Left lung (tissue), 10 donors: Measurements from ENCODE around the gene LAT. TPM values are rescaled to one million over a fixed set of nuclear protein-coding genes. Genes with fewer than 3 reads are reported as not detected.
"Not testable (repeated sequence)": the region's sequence is repeated elsewhere in the genome, so short reads cannot be mapped to it uniquely, and the experiment has no call there.

Experiments used
- ATAC-seq: fragments of 200-7000 bp; cut with Tn5 transposase; one replicate; pipeline ENCODE4 v1.9.1; 2020; ENCODE audit warnings: moderate library complexity
- DNase-seq, 4 donors: peaks; one replicate each; pipeline ENCODE4 v3.0.0-alpha.2; 2013 to 2020
- H3K27ac ChIP-seq, 2 donors: fragments of 200-600 bp; sonication (generic) in 1 of 2; one replicate each; pipeline versions ENCODE4 v1.5.0 to v1.8.0; 2020 to 2021
- H3K27me3 ChIP-seq, 2 donors: fragments of 200-600 bp; sonication (generic) in 1 of 2; one replicate each; pipeline versions ENCODE4 v1.5.0 to v1.8.0; 2020 to 2021
- H3K36me3 ChIP-seq, 2 donors: fragments of 200-600 bp; sonication (generic) in 1 of 2; one replicate each; pipeline versions ENCODE4 v1.5.0 to v1.8.0; 2020 to 2021
- H3K4me1 ChIP-seq, 2 donors: fragments of 200-600 bp; one replicate each; pipeline ENCODE4 v1.8.0; 2021
- H3K4me3 ChIP-seq, 2 donors: fragments of 200-600 bp; sonication (generic) in 1 of 2; one replicate each; pipeline versions ENCODE4 v1.5.0 to v1.8.0; 2020 to 2021; ENCODE audit warnings: mild to moderate bottlenecking in 1 of 2
- H3K9me3 ChIP-seq, 2 donors: fragments of 200-600 bp; sonication (generic) in 1 of 2; one replicate each; pipeline versions ENCODE4 v1.5.0 to v1.8.0; 2020 to 2021
- CTCF ChIP-seq, 2 donors: fragments of 200-600 bp; sonication (generic) in 1 of 2; IDR thresholded peaks; one replicate each; pipeline versions ENCODE4 v1.5.0 to v1.8.0; 2021; ENCODE audit warnings: antibody characterized with exemption in 2 of 2
- intact Hi-C, 2 donors: fragments of 100-400 bp; cut with DNase I; formaldehyde crosslinking; loops; one replicate each; pipeline versions ENCODE4 v1.11.2 to v1.14.2; 2022
- polyA plus RNA-seq, 6 donors: library from polyadenylated mRNA; unstranded; fragments of 120-200 nt; gene quantifications; one replicate each; pipeline ENCODE4 v1.2.1, GENCODE V29; 2013; ENCODE audit not compliant: insufficient read length in 6 of 6
- total RNA-seq, 2 donors: library from RNA; stranded (reverse); fragmentation: NEBNext Ultra II Directional; extraction: Animal tissue kit (Norgen Biotek cat#: 25700); gene quantifications; one replicate each; pipeline ENCODE4 v1.2.1, GENCODE V29; 2021
- donor health status: DM: no; HTN: yes; CAD: no.
- donor health status: DM: no; HTN: no; CAD: no.

LAT gene
- total and polyA plus RNA-seq, 8 donors = 5.1 to 14.0 (median 7.0) TPM

- Histone ChIP-seq H3K4me1 (no peaks in the 10 kb centered on the region), H3K4me3 (no peak overlapping the region), H3K9me3 (peaks cover 0 to 2% of the 10 kb centered on the region in 2 donors), H3K36me3 (peaks cover 0 to 42% of the 10 kb centered on the region in 2 donors), H3K27ac (no peak overlapping the region), H3K27me3 (no peaks in the 10 kb centered on the region)
- ATAC-seq (no peak), DNase-seq (no peak)
- TF ChIP-seq CTCF (IDR thresholded peaks at IDR 0.05) = no peak
- intact Hi-C loops = no loop called here
These were observed 6.8 kb downstream of the LAT start for GRCh38 chr16:28991687-28992086.

GRCh38 chr16:28992496-28992895, 7.6 kb downstream of the LAT start:
- DNase-seq (no peak), ATAC-seq (no peak)

DNA sequence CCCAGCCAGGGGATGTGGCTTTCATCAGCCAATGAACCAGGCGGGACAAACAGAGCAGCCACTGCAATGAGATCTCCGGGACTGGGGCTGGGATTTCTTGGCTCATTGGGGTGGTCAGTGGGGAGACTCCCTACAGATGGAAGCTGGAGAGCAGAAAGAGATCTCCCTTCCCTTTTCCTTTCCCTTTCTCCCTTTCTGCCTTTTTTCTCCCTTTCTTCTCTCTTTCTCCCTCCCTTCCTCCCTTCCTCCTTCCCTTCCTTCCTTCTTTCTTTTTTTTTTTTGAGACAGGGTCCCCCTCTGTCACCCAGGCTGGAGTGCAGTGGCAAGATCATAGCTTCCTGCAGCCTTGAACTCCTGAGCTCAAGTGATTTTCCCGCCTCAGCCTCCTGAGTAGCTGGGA, 14.0 kb downstream of the LAT start:
- no peak for ATAC-seq
- Histone ChIP-seq H3K27me3 (no peaks in the 10 kb centered on the region), H3K4me3 (no peak overlapping the region), H3K9me3 (no peaks in the 10 kb centered on the region), H3K4me1 (no peaks in the 10 kb centered on the region), H3K36me3 (no peaks in the 10 kb centered on the region), H3K27ac (no peak overlapping the region)
- intact Hi-C loops = no loop called here
- TF ChIP-seq CTCF (IDR thresholded peaks at IDR 0.05) = no peak
- DNase-seq = no peak

More at GRCh38 chr16:28992496-28992895, 7.6 kb downstream of the LAT start:
- H3K9me3 ChIP-seq = no peaks in the 10 kb centered on the region
- no peak overlapping the region for H3K4me3 ChIP-seq
- H3K27me3 ChIP-seq = no peaks in the 10 kb centered on the region
- H3K27ac ChIP-seq = no peak overlapping the region
- no peaks in the 10 kb centered on the region for H3K4me1 ChIP-seq
- peaks cover 0 to 34% of the 10 kb centered on the region in 2 donors for H3K36me3 ChIP-seq
- intact Hi-C loops = no loop called here
- no peak for TF ChIP-seq CTCF (IDR thresholded peaks at IDR 0.05)

DNA sequence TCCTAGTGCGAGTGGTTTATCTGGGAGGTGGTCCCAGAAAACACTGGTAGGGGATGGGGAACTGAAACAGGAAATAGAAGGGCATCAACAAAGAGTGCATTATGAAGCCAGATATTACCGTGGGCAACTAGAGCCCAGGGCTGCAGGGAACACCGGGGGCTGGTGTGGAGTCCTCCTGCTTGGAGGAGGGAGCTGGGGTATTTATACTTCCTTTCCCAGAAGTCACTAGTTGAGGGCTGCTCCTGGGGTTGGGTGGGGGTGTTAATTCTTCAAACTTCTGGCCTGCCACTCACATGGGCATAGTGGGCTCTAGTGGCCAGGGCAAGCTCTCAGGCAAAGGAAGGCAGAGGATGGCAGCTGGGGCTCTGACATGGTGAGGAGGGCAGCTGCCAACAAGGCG, 14.7 kb downstream of the LAT start:
- intact Hi-C loops = no loop called here
- Histone ChIP-seq H3K4me1 (no peaks in the 10 kb centered on the region), H3K4me3 (no peak overlapping the region), H3K9me3 (no peaks in the 10 kb centered on the region), H3K36me3 (no peaks in the 10 kb centered on the region), H3K27ac (no peak overlapping the region), H3K27me3 (no peaks in the 10 kb centered on the region)
- no peak for TF ChIP-seq CTCF (IDR thresholded peaks at IDR 0.05)
- ATAC-seq (no peak), DNase-seq (no peak)

DNA sequence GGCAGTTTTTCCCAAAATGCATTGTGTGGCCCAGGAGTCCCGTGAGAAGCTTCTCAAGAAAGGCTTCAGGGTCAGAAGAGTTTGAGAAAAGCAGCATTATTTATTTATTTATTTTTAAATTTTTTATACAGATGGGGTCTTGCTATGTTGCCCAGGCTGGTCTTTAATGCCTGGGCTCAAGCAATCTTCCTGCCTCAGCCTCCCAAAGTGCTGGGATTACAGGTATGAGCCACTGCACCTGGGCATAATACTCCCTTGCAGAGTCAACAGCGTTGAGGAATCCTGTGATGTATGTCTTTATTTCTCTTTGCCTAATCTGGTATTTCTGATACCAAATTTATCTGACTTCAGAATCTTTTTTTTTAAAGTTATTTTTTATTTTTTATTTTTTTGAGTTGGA, 15.2 kb downstream of the LAT start:
- no peak for TF ChIP-seq CTCF (IDR thresholded peaks at IDR 0.05)
- intact Hi-C loops = no loop called here
- Histone ChIP-seq H3K4me1 (no peaks in the 10 kb centered on the region), H3K27me3 (no peaks in the 10 kb centered on the region), H3K4me3 (no peak overlapping the region), H3K9me3 (no peaks in the 10 kb centered on the region), H3K36me3 (no peaks in the 10 kb centered on the region), H3K27ac (no peak overlapping the region)
- ATAC-seq = no peak
- DNase-seq = no peak

DNA sequence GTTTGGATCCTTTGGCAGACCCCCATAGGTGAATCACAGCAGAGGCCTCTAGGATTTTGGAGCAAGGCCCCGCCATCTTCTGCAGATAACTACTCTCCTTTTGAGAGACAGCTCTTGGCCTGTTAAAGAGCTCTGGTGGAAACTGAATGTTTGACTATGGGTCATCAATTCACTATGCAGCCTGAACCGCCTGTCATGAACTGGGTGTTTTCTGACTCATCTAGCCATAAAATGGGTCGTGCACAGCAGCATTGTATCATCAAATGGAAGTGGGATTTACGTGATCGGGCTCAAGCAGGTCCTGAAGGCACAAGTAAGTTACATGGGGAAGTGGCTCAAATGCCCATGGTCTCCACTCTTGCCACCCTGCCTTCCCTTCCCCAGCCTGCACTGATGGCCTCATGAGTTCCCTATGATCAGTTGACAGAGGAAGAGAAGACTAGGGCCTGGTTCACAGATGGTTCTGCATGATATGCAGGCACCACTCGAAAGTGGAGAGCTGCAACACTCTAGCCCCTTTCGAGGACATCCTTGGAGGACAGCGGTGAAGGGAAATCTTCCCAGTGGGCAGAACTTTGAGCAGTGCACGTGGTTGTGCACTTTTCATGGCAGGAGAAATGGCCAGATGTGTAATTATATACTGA, 19.8 kb downstream of the LAT start:
- H3K36me3 ChIP-seq, intact Hi-C loops, ATAC-seq, H3K27ac ChIP-seq, H3K9me3 ChIP-seq, H3K4me3 ChIP-seq, H3K4me1 ChIP-seq, DNase-seq, H3K27me3 ChIP-seq: not testable (repeated sequence)
